NT2/D1 (cell line): Measurements from ENCODE around the gene DDI1.

ENCODE experiments used
- YY1 ChIP-seq: IDR thresholded peaks from 2 replicates; pipeline ENCODE4 v1.6.1; 2011; ENCODE audit not compliant: insufficient read length, insufficient read depth
- ZNF274 ChIP-seq: IDR thresholded peaks from 2 replicates; pipeline ENCODE4 v1.6.1; 2011; ENCODE audit warnings: mild to moderate bottlenecking, low read depth, low read length

DNA sequence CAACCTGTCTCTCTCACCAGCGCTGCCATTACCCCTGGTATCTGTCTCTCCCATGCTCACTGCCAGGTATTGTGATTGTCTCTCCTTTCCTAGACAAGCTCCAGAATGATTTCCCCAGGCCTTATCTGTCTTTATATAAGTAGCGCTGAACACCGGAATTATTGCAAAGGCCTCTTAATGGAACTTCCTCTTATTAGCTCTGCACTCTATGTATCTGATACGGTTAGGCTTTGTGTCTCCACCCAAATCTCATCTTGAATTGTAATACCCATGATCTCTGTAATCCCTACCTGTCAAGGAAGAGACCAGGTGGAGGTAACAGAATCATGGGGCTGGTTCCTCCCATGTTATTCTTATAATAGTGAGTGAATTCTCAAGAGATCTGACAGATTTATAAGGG, 39.3 kb downstream of the DDI1 start:
- TF ChIP-seq YY1 = no peak
- no peak for TF ChIP-seq ZNF274
